Prostate gland (tissue), 2 donors: ENCODE measurements around the gene RHOU. TPM values are rescaled to one million over a fixed set of nuclear protein-coding genes. Genes with fewer than 3 reads are reported as not detected.
A peak's percentile ranks its signal among the peaks of the same experiment; 100 is the strongest.

Experiments
- DNase-seq: peaks from one replicate; pipeline ENCODE4 v3.0.0-alpha.2; 2019; ENCODE audit warnings: low spot score
- H3K27ac ChIP-seq, 2 donors: fragments of 200-600 bp; sonication (generic); 2 replicates each; pipeline ENCODE4 v1.5.1; 2017 to 2019
- H3K27me3 ChIP-seq: fragments of 200-600 bp; sonication (generic); replicated peaks from 2 replicates; pipeline ENCODE4 v1.5.1; 2019; ENCODE audit not compliant: insufficient read depth
- H3K36me3 ChIP-seq, 2 donors: fragments of 200-600 bp; sonication (generic); 1 replicate in 1 of 2; 2 replicates in 1 of 2; pipeline versions ENCODE4 v1.5.1 to v1.8.1; 2017 to 2019
- H3K4me1 ChIP-seq: fragments of 200-600 bp; sonication (generic); replicated peaks from 2 replicates; pipeline ENCODE4 v1.5.1; 2019
- H3K4me3 ChIP-seq, 2 donors: fragments of 200-600 bp; sonication (generic); 2 replicates each; pipeline ENCODE4 v1.5.1; 2017 to 2019
- H3K9me3 ChIP-seq: fragments of 200-600 bp; sonication (generic); 2 replicates; pipeline ENCODE4 v1.5.1; 2017
- POLR2A ChIP-seq: fragments of 450-650 bp; IDR thresholded peaks from one replicate; pipeline ENCODE4 v1.6.1; 2016; ENCODE audit warnings: antibody characterized with exemption, mild to moderate bottlenecking
- POLR2AphosphoS5 ChIP-seq: sonication (generic); formaldehyde crosslinking; IDR thresholded peaks from one replicate; pipeline ENCODE4 v1.6.1; 2017; ENCODE audit warnings: antibody characterized with exemption
- WGBS: methylation state at CpG from one replicate; pipeline ENCODE4 v1.1.5; 2018; 5-methylcytosine and 5-hydroxymethylcytosine counted together
- intact Hi-C: fragments of 100-400 bp; cut with DNase I; formaldehyde crosslinking; loops from one replicate; pipeline ENCODE4 v1.14.2; 2022
- total RNA-seq, 2 donors: library from RNA; depleted of rRNA; stranded (reverse); fragments of >200 nt; gene quantifications; one replicate each; pipeline ENCODE4 v1.1.0, GENCODE V29; 2016
- TF ChIP-seq, protein P1 (sequence below), 4 experiments: fragments of 200-600 bp in 2 of 4; fragments of 450-650 bp in 2 of 4; sonication (generic) in 2 of 4; IDR thresholded peaks; 1 replicate in 3 of 4; 2 replicates in 1 of 4; pipeline ENCODE4 v1.5.1; 2016 to 2019; ENCODE audit warnings: antibody characterized with exemption in 4 of 4, mild to moderate bottlenecking in 2 of 4, moderate library complexity in 2 of 4

RHOU gene
- total RNA-seq, 2 donors from 2014 or later = 39.6 to 75.9 TPM

DNA sequence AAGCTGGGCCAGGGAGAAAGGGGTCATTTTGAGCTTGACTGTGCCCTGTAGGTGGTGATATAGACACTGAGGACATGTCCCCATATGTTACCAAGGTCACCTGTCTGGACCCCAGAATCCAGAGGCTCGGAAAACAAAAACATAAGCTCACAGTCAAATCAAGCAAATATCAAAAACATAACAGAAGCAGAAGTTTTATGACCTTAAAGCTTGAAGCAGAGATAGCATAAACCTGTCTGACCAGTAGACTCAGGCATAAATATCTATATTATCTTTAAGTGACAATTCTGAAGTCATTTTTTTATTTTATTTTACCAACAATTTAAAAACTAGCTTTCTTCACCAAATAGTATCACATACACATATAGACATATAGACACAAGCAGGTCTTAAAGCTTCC lies 32.8 kb upstream of the RHOU start:
- Histone ChIP-seq H3K9me3 (no peaks in the 10 kb centered on the region), H3K4me1 (no peaks in the 10 kb centered on the region), H3K27ac (no peak overlapping the region), H3K27me3 (no peaks in the 10 kb centered on the region), H3K4me3 (no peak overlapping the region), H3K36me3 (no peaks in the 10 kb centered on the region)
- TF ChIP-seq POLR2A = no peak
- TF ChIP-seq POLR2AphosphoS5 = no peak
- TF ChIP-seq, protein P1, sequence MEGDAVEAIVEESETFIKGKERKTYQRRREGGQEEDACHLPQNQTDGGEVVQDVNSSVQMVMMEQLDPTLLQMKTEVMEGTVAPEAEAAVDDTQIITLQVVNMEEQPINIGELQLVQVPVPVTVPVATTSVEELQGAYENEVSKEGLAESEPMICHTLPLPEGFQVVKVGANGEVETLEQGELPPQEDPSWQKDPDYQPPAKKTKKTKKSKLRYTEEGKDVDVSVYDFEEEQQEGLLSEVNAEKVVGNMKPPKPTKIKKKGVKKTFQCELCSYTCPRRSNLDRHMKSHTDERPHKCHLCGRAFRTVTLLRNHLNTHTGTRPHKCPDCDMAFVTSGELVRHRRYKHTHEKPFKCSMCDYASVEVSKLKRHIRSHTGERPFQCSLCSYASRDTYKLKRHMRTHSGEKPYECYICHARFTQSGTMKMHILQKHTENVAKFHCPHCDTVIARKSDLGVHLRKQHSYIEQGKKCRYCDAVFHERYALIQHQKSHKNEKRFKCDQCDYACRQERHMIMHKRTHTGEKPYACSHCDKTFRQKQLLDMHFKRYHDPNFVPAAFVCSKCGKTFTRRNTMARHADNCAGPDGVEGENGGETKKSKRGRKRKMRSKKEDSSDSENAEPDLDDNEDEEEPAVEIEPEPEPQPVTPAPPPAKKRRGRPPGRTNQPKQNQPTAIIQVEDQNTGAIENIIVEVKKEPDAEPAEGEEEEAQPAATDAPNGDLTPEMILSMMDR (IDR thresholded peaks at IDR 0.05) = no peak
- no peak for DNase-seq
- 86% methylated on average over 1 of the region's 1 CpG for WGBS
- intact Hi-C loops = no loop called here

- intact Hi-C loops = no loop called here
- H3K4me3 ChIP-seq = no peak overlapping the region
- 89% methylated on average over 4 of the region's 4 CpGs for WGBS
- DNase-seq = no peak
- no peaks in the 10 kb centered on the region for H3K27me3 ChIP-seq
- H3K36me3 ChIP-seq = no peaks in the 10 kb centered on the region
- H3K4me1 ChIP-seq = no peaks in the 10 kb centered on the region
- no peak overlapping the region for H3K27ac ChIP-seq
- TF ChIP-seq POLR2A (no peak), POLR2AphosphoS5 (no peak)
- TF ChIP-seq, protein P1 (IDR thresholded peaks at IDR 0.05) = no peak
- H3K9me3 ChIP-seq = no peaks in the 10 kb centered on the region
These were observed 29.0 kb upstream of the RHOU start for GRCh38 chr1:228706305-228706704.

GRCh38 chr1:228717081-228717480 lies 18.2 kb upstream of the RHOU start:
- no peak for DNase-seq
- intact Hi-C loops = no loop called here
- Histone ChIP-seq H3K36me3 (no peaks in the 10 kb centered on the region), H3K27me3 (no peaks in the 10 kb centered on the region), H3K4me1 (peaks cover 7% of the 10 kb centered on the region), H3K9me3 (no peaks in the 10 kb centered on the region), H3K4me3 (no peak overlapping the region), H3K27ac (peak overlapping the region; percentile 61 to 92)
- 0% methylated on average over 1 of the region's 1 CpG for WGBS
- TF ChIP-seq, protein P1 (IDR thresholded peaks at IDR 0.05) = no peak
- TF ChIP-seq POLR2A = no peak
- TF ChIP-seq POLR2AphosphoS5 = no peak

GRCh38 chr1:228721407-228721806 lies 13.9 kb upstream of the RHOU start:
- intact Hi-C loops = no loop called here
- Histone ChIP-seq H3K27me3 (no peaks in the 10 kb centered on the region), H3K4me3 (no peak overlapping the region), H3K36me3 (no peaks in the 10 kb centered on the region), H3K9me3 (no peaks in the 10 kb centered on the region), H3K4me1 (peaks cover 7% of the 10 kb centered on the region), H3K27ac (peak overlapping the region; percentile 85 to 92)
- DNase-seq = peak; percentile 86
- 55% methylated on average over 10 of the region's 10 CpGs for WGBS
- TF ChIP-seq, protein P1 (IDR thresholded peaks at IDR 0.05) = no peak
- TF ChIP-seq POLR2AphosphoS5 = peak; percentile 94

GRCh38 chr1:228723287-228723686 lies 12.0 kb upstream of the RHOU start:
- H3K4me3 ChIP-seq = no peak overlapping the region
- intact Hi-C loops = no loop called here
- DNase-seq = no peak
- H3K36me3 ChIP-seq = no peaks in the 10 kb centered on the region
- peaks cover 3% of the 10 kb centered on the region for H3K4me1 ChIP-seq
- WGBS = 92% methylated on average over 6 of the region's 6 CpGs
- H3K27ac ChIP-seq = peak overlapping the region in 1 of 2 donors; percentile 92
- H3K27me3 ChIP-seq = no peaks in the 10 kb centered on the region
- no peaks in the 10 kb centered on the region for H3K9me3 ChIP-seq
- TF ChIP-seq POLR2AphosphoS5 (no peak), POLR2A (no peak)
- TF ChIP-seq, protein P1 (IDR thresholded peaks at IDR 0.05) = no peak
